Measurements from ENCODE around the gene TDRD7.

DNA sequence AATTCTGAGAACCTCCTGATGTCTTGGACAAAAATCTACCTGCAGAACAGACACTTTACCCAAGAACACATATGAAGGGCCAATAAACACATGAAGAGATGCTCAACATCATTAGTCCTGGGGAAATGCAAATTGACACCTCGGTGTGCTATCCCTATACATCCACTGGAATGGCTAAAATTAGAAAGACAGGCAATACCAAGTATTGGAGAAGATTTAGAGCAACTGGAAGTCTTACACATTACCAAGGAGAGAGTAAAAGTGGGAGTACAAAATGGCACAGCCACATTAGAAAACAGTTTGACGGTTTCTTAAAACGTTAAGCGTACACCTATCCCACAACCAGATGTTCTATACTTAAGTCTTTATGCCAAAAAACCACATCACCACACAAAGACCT is 3.3 kb upstream of the TDRD7 start:
- TF ChIP-seq CTCF (IDR thresholded peaks at IDR 0.05) (no peak), POLR2A (IDR thresholded peaks at IDR 0.05) (no peak)
